ENCODE results near the gene MPPED1.

- no peak for TF ChIP-seq CTCF (conservative IDR thresholded peaks at IDR 0.05 in 1 of 2, IDR thresholded peaks at IDR 0.05 in 1 of 2; ENCODE audit: extremely low read depth in 1 of 2, insufficient read depth in 1 of 2, low read depth in 1 of 2, low read length in 2 of 2)
- TF ChIP-seq EZH2 (IDR thresholded peaks at IDR 0.05; ENCODE audit: borderline replicate concordance, low read length): no peak
Observed at GRCh38 chr22:43539572-43540528, 128.0 kb downstream of the MPPED1 start.

Data from mammary epithelial cell (primary cell).